Thyroid gland (tissue), 4 donors: ENCODE results near the gene NADK2.

Source experiments
- POLR2A ChIP-seq, 2 donors: fragments of 450-650 bp; IDR thresholded peaks; one replicate each; pipeline ENCODE4 v1.6.1; 2017; ENCODE audit warnings: antibody characterized with exemption in 2 of 2, mild to moderate bottlenecking in 2 of 2, moderate library complexity in 1 of 2
- TF ChIP-seq, protein P1 (sequence below), 6 experiments: fragments of 200-600 bp in 3 of 6; fragments of 450-650 bp in 3 of 6; sonication (generic) in 3 of 6; IDR thresholded peaks; one replicate each; pipeline ENCODE4 v1.5.1; 2016 to 2019; ENCODE audit warnings: antibody characterized with exemption in 6 of 6, mild to moderate bottlenecking in 2 of 6, inconsistent platforms in 1 of 6, moderate library complexity in 1 of 6

DNA sequence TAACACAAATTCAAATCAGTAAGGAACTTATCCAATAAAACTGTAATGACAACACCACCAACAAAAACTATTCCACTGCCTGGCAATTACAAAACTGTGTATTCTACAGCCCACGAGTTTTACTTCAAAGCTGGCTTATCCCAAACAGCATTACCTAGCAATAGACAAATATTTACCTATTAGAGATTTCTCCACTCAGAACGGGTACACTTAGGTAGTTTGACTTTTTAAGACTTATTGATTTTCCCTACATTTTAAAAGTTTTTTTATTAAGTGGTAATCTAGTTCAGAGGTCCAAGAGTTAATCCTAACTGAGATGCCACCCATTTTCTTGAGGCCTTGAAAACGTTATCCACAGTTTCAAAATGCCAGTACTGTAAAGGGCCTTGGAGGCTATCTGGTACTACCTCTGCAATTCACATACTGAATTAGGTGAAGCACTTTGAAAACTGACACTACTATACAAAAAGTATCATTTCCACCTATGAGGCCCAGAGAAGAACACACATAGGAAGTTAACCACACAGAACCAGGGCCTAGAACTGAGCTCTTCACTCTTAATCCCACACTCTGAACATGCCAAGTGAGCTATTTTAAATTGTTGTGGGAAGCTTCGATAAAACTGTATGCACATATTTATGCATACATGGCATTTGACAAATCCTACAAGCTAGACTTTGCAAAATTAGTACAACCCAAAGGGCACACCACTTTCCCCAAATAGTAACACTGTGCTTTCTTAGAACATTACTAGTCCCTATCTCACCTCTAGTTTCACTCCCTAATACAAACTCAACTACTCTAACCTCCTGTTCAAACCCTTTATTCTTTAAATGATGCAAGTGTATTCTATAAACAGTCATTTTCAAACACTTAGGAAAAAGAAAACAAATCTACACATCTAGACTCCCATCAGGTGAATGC is 2.1 kb downstream of the NADK2 start:
- TF ChIP-seq, protein P1, sequence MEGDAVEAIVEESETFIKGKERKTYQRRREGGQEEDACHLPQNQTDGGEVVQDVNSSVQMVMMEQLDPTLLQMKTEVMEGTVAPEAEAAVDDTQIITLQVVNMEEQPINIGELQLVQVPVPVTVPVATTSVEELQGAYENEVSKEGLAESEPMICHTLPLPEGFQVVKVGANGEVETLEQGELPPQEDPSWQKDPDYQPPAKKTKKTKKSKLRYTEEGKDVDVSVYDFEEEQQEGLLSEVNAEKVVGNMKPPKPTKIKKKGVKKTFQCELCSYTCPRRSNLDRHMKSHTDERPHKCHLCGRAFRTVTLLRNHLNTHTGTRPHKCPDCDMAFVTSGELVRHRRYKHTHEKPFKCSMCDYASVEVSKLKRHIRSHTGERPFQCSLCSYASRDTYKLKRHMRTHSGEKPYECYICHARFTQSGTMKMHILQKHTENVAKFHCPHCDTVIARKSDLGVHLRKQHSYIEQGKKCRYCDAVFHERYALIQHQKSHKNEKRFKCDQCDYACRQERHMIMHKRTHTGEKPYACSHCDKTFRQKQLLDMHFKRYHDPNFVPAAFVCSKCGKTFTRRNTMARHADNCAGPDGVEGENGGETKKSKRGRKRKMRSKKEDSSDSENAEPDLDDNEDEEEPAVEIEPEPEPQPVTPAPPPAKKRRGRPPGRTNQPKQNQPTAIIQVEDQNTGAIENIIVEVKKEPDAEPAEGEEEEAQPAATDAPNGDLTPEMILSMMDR (IDR thresholded peaks at IDR 0.05) = no peak
- TF ChIP-seq POLR2A (IDR thresholded peaks at IDR 0.05) = no peak
